HEK293T (cell line): Measurements from ENCODE around the gene FHIT.

Experiments
- CTCF ChIA-PET: fragments of 350-600 bp; formaldehyde crosslinking; extraction: SDS; loops from one replicate; lab custom pipeline; 2021; ENCODE audit warnings: antibody characterized with exemption, inconsistent platforms; lab: Yijun Ruan, JAX
- POLR2A ChIA-PET: fragments of 350-600 bp; formaldehyde crosslinking; extraction: SDS; loops from one replicate; lab custom pipeline; 2020; ENCODE audit warnings: antibody characterized with exemption, inconsistent platforms; lab: Yijun Ruan, JAX
- DNase-seq: peaks from one replicate; pipeline ENCODE4 v3.0.0; 2012; ENCODE audit warnings: mixed read lengths; ENCODE audit errors: extremely low spot score
- ARNT ChIP-seq: fragments of 450-650 bp; IDR thresholded peaks from 2 replicates; pipeline ENCODE4 v1.6.1; 2017; ENCODE audit warnings: mild to moderate bottlenecking
- BHLHE40 ChIP-seq: fragments of 450-650 bp; IDR thresholded peaks from 2 replicates; pipeline ENCODE4 v1.6.1; 2016; ENCODE audit warnings: mild to moderate bottlenecking, moderate library complexity, borderline replicate concordance
- CTBP1 ChIP-seq: fragments of 450-650 bp; IDR thresholded peaks from 2 replicates; pipeline ENCODE4 v1.6.1; 2016; ENCODE audit warnings: borderline replicate concordance
- ELF4 ChIP-seq: fragments of 450-650 bp; IDR thresholded peaks from 2 replicates; pipeline ENCODE4 v1.6.1; 2017; ENCODE audit warnings: antibody characterized with exemption
- FOXA1 ChIP-seq: fragments of 450-650 bp; IDR thresholded peaks from 2 replicates; pipeline ENCODE4 v1.6.1; 2016; ENCODE audit warnings: mild to moderate bottlenecking
- FOXK2 ChIP-seq: fragments of 450-650 bp; IDR thresholded peaks from 2 replicates; pipeline ENCODE4 v1.6.1; 2016; ENCODE audit warnings: mild to moderate bottlenecking
- FOXM1 ChIP-seq: fragments of 450-650 bp; IDR thresholded peaks from 2 replicates; pipeline ENCODE4 v1.6.1; 2017; ENCODE audit warnings: mild to moderate bottlenecking, borderline replicate concordance
- HDGF ChIP-seq: fragments of 450-650 bp; IDR thresholded peaks from 2 replicates; pipeline ENCODE4 v1.6.1; 2017; ENCODE audit warnings: antibody characterized with exemption, borderline replicate concordance
- L3MBTL2 ChIP-seq: fragments of 450-650 bp; conservative IDR thresholded peaks from 2 replicates; pipeline ENCODE4 v1.6.1; 2016; ENCODE audit warnings: mild to moderate bottlenecking
- LEF1 ChIP-seq: fragments of 450-650 bp; IDR thresholded peaks from 2 replicates; pipeline ENCODE4 v1.6.1; 2017; ENCODE audit warnings: mild to moderate bottlenecking, borderline replicate concordance
- NFRKB ChIP-seq: fragments of 450-650 bp; IDR thresholded peaks from 2 replicates; pipeline ENCODE4 v1.6.1; 2016; ENCODE audit warnings: mild to moderate bottlenecking, moderate library complexity
- PKNOX1 ChIP-seq: fragments of 450-650 bp; IDR thresholded peaks from 2 replicates; pipeline ENCODE4 v1.6.1; 2016
- SP1 ChIP-seq: fragments of 450-650 bp; IDR thresholded peaks from 2 replicates; pipeline ENCODE4 v1.6.1; 2017
- SUZ12 ChIP-seq: fragments of 450-650 bp; IDR thresholded peaks from 2 replicates; pipeline ENCODE4 v1.6.1; 2016; ENCODE audit warnings: mild to moderate bottlenecking
- TARDBP ChIP-seq: fragments of 450-650 bp; IDR thresholded peaks from 2 replicates; pipeline ENCODE4 v1.6.1; 2016
- ZNF384 ChIP-seq: fragments of 450-650 bp; IDR thresholded peaks from 2 replicates; pipeline ENCODE4 v1.6.1; 2016

The FHIT gene

DNA sequence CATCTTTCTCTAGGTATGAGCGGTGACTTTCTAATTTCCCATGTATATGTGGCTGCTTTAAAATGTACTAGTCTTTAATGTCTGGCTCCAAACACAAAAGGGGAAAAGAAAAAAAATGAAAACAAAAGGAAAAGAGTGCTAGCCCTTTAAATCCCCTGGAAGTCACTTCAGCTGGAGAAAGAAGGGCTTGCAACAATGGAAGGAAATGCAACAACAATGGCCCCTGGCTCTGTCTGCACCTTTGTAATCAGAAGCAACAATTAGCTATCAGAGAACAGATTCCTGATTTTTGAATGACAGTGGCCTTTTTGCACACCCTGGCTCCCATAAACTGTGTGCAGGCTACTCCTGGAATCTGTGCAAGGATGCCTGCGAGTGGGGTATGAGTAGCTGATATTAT lies 591.2 kb downstream of the FHIT start:
- TF ChIP-seq FOXK2, result no peak
- no peak for TF ChIP-seq LEF1
- no peak for TF ChIP-seq FOXM1
- no peak for TF ChIP-seq PKNOX1
- TF ChIP-seq NFRKB, result no peak
- no peak for TF ChIP-seq ZNF384
- TF ChIP-seq ARNT, result no peak
- DNase-seq, result no peak
- CTCF ChIA-PET, result no interaction called here
- POLR2A ChIA-PET, result no interaction called here

DNA sequence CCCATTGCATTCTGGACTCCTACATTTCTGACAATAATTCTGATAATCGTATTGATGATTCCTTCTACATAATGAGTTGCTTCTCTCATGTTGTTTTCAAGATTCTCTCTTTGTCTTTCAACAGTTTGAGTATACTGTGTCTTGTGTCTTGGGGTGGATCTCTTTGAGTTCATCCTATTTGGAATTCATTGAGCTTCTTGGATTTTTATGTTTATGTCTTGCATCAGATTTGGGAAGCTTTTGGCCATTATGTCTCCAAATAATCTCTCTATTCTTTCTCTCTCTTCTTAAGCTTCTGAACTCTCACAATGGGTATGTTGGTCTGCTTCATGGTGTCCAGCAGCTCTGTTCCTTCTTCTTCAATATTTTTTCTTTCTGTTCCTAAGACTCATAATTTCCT lies 592.2 kb downstream of the FHIT start:
- ChIA-PET CTCF (no interaction called here), POLR2A (no interaction called here)
- DNase-seq, result no peak
- TF ChIP-seq ELF4 (no peak), FOXK2 (no peak), CTBP1 (no peak), PKNOX1 (no peak), FOXM1 (no peak), BHLHE40 (no peak), ZNF384 (no peak), HDGF (no peak), NFRKB (no peak), FOXA1 (no peak), ARNT (no peak), L3MBTL2 (no peak)

- ChIA-PET CTCF (no interaction called here), POLR2A (no interaction called here)
- TF ChIP-seq FOXM1, result no peak
- TF ChIP-seq ELF4, result no peak
- no peak for TF ChIP-seq TARDBP
- TF ChIP-seq ZNF384, result no peak
- no peak for TF ChIP-seq PKNOX1
- TF ChIP-seq L3MBTL2, result no peak
- TF ChIP-seq BHLHE40, result no peak
- no peak for TF ChIP-seq ARNT
- no peak for TF ChIP-seq SP1
- TF ChIP-seq FOXA1, result no peak
- no peak for TF ChIP-seq SUZ12
- no peak for TF ChIP-seq NFRKB
- TF ChIP-seq FOXK2, result no peak
- no peak for DNase-seq
Observed at GRCh38 chr3:60657972-60658371, 593.3 kb downstream of the FHIT start.

DNA sequence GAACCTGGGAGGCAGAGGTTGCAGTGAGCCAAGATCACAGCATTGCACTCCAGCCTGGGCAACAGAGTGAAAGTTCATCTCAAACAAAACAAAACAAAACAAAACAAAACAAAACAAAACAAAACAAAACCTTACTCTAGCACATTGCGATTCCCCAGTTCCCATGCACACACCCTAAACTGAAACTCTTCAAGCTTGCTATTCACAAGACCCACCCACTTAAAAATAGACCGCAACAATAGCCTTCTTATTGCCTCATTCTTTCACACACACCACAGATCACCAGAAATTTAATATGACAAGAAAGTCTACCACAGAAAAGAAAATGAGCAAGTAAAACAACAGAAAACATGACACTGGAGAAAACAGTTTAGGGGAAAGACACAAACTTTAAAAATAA lies 598.4 kb downstream of the FHIT start:
- CTCF ChIA-PET, result no interaction called here
- TF ChIP-seq ARNT, result no peak
- TF ChIP-seq ELF4, result no peak
- POLR2A ChIA-PET, result no interaction called here
- no peak for DNase-seq

DNA sequence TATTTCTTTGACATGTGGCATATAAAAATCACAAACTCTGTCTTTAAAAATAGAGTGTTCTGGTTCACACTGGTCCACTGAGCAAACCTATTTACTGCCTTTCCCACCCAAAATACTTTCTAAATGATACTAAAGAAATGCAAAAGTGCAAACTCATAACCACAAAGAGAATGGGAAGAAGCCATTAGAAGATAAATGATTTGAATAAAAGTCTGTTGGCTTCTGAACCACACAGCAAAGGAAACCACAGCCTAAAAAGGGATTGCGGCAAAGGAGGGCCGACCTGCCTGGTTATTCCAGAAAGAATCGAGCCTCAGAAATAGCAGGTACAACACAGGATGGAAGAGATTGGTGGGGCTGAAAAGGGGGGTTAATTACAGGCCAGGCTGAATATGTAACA lies 599.5 kb downstream of the FHIT start:
- no peak for DNase-seq
- ChIA-PET CTCF (no interaction called here), POLR2A (no interaction called here)
- TF ChIP-seq FOXK2 (no peak), ELF4 (no peak), SP1 (no peak)

- ChIA-PET CTCF (interaction anchor here (0.6 kb wide), 1 partner anchor 273 kb away, joined by 3 read pairs; no protein-coding TSS in a partner anchor), POLR2A (no interaction called here)
- DNase-seq, result no peak
- TF ChIP-seq PKNOX1 (peak; percentile 38), FOXA1 (no peak)
Observed at GRCh38 chr3:60650171-60650570, 601.1 kb downstream of the FHIT start.

- DNase-seq, result no peak
- ChIA-PET POLR2A (interaction anchor here (0.6 kb wide), 1 partner anchor 43 kb away, joined by 4 read pairs; no protein-coding TSS in a partner anchor), CTCF (interaction anchor here (0.5 kb wide), 1 partner anchor 10 kb away, joined by 3 read pairs; no protein-coding TSS in a partner anchor)
- TF ChIP-seq BHLHE40 (no peak), FOXA1 (no peak), SP1 (no peak), PKNOX1 (no peak), ZNF384 (no peak), NFRKB (no peak), HDGF (no peak), SUZ12 (no peak)
Observed at GRCh38 chr3:60645801-60646200, 605.5 kb downstream of the FHIT start.
